Adrenal gland (tissue), 12 donors: ENCODE results near the gene STXBP3. TPM values are rescaled to one million over a fixed set of nuclear protein-coding genes. Genes with fewer than 3 reads are reported as not detected.
A peak's percentile ranks its signal among the peaks of the same experiment; 100 is the strongest.

Experiments
- DNase-seq, 7 donors: peaks; one replicate each; pipeline ENCODE4 v3.0.0-alpha.2; 2019 to 2020
- H3K27ac ChIP-seq, 5 donors: fragments of 200-600 bp; sonication (generic) in 4 of 5; 1 replicate in 3 of 5; 2 replicates in 2 of 5; pipeline versions ENCODE4 v1.5.1 to v1.8.0; 2016 to 2020; ENCODE audit warnings: mild to moderate bottlenecking in 1 of 5
- H3K27me3 ChIP-seq: fragments of 200-600 bp; 2 replicates; pipeline ENCODE4 v1.8.0; 2021
- H3K36me3 ChIP-seq, 2 donors: fragments of 200-600 bp; replicated peaks in 1 of 2; 1 replicate in 1 of 2; 2 replicates in 1 of 2; pipeline versions ENCODE4 v1.5.1 to v1.8.0; 2018 to 2022
- H3K4me1 ChIP-seq, 2 donors: fragments of 200-600 bp; replicated peaks in 1 of 2; 1 replicate in 1 of 2; 2 replicates in 1 of 2; pipeline versions ENCODE4 v1.5.1 to v1.8.0; 2018 to 2021
- H3K4me3 ChIP-seq, 4 donors: fragments of 200-600 bp; sonication (generic) in 3 of 4; one replicate each; pipeline ENCODE4 v1.5.1; 2016 to 2018
- H3K9me3 ChIP-seq, 3 donors: fragments of 200-600 bp; sonication (generic) in 1 of 3; replicated peaks in 1 of 3; 1 replicate in 2 of 3; 2 replicates in 1 of 3; pipeline versions ENCODE4 v1.5.1 to v1.8.0; 2016 to 2021
- CTCF ChIP-seq, 6 experiments: fragments of 450-650 bp in 4 of 6; fragments of 200-600 bp in 2 of 6; sonication (generic) in 1 of 6; IDR thresholded peaks; 1 replicate in 5 of 6; 2 replicates in 1 of 6; pipeline versions ENCODE4 v1.5.1 to v1.8.0; 2016 to 2021; ENCODE audit warnings: antibody characterized with exemption in 6 of 6, mild to moderate bottlenecking in 2 of 6, moderate library complexity in 1 of 6
- POLR2A ChIP-seq, 2 donors: fragments of 450-650 bp; IDR thresholded peaks; one replicate each; pipeline ENCODE4 v1.6.1; 2017; ENCODE audit warnings: antibody characterized with exemption in 2 of 2, mild to moderate bottlenecking in 2 of 2, moderate library complexity in 1 of 2
- WGBS, 4 donors: extraction: QIAGEN DNeasy Blood & Tissue Kit in 2 of 4; methylation state at CpG; one replicate each; pipeline versions ENCODE4 v1.1.5 to v1.1.7; 2013 to 2017; 5-methylcytosine and 5-hydroxymethylcytosine counted together
- intact Hi-C, 2 donors: fragments of 100-400 bp; cut with DNase I; formaldehyde crosslinking; loops; one replicate each; pipeline versions ENCODE4 v1.14.1 to v1.15.0; 2022 to 2023
- polyA plus RNA-seq, 3 donors: library from polyadenylated mRNA; stranded (reverse); fragments of 200-250 nt in 2 of 3; fragments of 350-450 nt in 1 of 3; fragmentation: Illumina TruSeq in 1 of 3; extraction: RNeasy Lipid Tissue Mini Kit (QIAGEN cat#74804) in 1 of 3; gene quantifications; one replicate each; pipeline ENCODE4 v1.2.3, GENCODE V29; 2013 to 2014
- total RNA-seq, 9 donors: library from RNA; depleted of rRNA in 4 of 9; stranded (reverse); fragments of >200 nt in 4 of 9; fragments of 120-200 nt in 1 of 9; fragmentation: NEBNext Ultra II Directional in 1 of 9; extraction: Animal tissue kit (Norgen Biotek cat#: 25700) in 1 of 9; gene quantifications; one replicate each; pipeline versions ENCODE4 v1.1.0 to v1.2.4, GENCODE V29; 2013 to 2023
- donor health status: healthy with polysubstance abuse.
- donor health status: Bipolar disorder and iron deficiency.
- donor health status: DM: yes; HTN: yes; CAD: no.
- donor health status: DM: no; HTN: no; CAD: no.
- donor health status: DM: no; HTN: no; CAD: no.
- donor health status: DM: yes; HTN: yes; CAD: no.

The STXBP3 gene
- total and polyA plus RNA-seq, 12 donors: 35.1 to 63.2 (median 43.8) TPM

- peaks cover 7 to 20% of the 10 kb centered on the region in 2 donors for H3K4me1 ChIP-seq
- TF ChIP-seq CTCF (IDR thresholded peaks at IDR 0.05) (no peak), POLR2A (IDR thresholded peaks at IDR 0.05) (peak; percentile 68 to 78)
- WGBS, 4 donors: 0 to 1% (median 0%) methylated on average over 15 of the region's 15 CpGs
- no peaks in the 10 kb centered on the region for H3K27me3 ChIP-seq
- no peaks in the 10 kb centered on the region for H3K9me3 ChIP-seq
- H3K4me3 ChIP-seq: peak overlapping the region in 3 of 4 donors; percentile 66 to 78 (median 68)
- H3K27ac ChIP-seq: peak overlapping the region; percentile 71 to 99 (median 96)
- intact Hi-C loops: no loop called here
- peak; percentile 74 to 94 (median 90) for DNase-seq
- H3K36me3 ChIP-seq: no peaks in the 10 kb centered on the region
Measured at GRCh38 chr1:108747171-108747850, 837 bp downstream of the STXBP3 start.

GRCh38 chr1:108747898-108748297 lies 1.4 kb downstream of the STXBP3 start:
- intact Hi-C loops: no loop called here
- TF ChIP-seq CTCF (IDR thresholded peaks at IDR 0.05): no peak
- TF ChIP-seq POLR2A (IDR thresholded peaks at IDR 0.05): no peak
- H3K4me1 ChIP-seq: peaks cover 7 to 20% of the 10 kb centered on the region in 2 donors
- no peak overlapping the region for H3K4me3 ChIP-seq
- peak overlapping the region in 1 of 5 donors; percentile 96 for H3K27ac ChIP-seq
- H3K9me3 ChIP-seq: no peaks in the 10 kb centered on the region
- H3K36me3 ChIP-seq: no peaks in the 10 kb centered on the region
- no peak for DNase-seq
- WGBS, 4 donors: 67 to 78% (median 77%) methylated on average over 3 of the region's 3 CpGs
- no peaks in the 10 kb centered on the region for H3K27me3 ChIP-seq

GRCh38 chr1:108749081-108749480 lies 2.6 kb downstream of the STXBP3 start:
- 90 to 95% (median 92%) methylated on average over 4 of the region's 4 CpGs for WGBS, 4 donors
- Histone ChIP-seq H3K36me3 (no peaks in the 10 kb centered on the region), H3K4me1 (peaks cover 7 to 20% of the 10 kb centered on the region in 2 donors), H3K27ac (no peak overlapping the region), H3K4me3 (no peak overlapping the region), H3K9me3 (no peaks in the 10 kb centered on the region), H3K27me3 (no peaks in the 10 kb centered on the region)
- TF ChIP-seq POLR2A (IDR thresholded peaks at IDR 0.05) (no peak), CTCF (IDR thresholded peaks at IDR 0.05) (no peak)
- intact Hi-C loops: no loop called here
- DNase-seq: no peak

- WGBS, 4 donors: 73 to 87% (median 78%) methylated on average over 1 of the region's 1 CpG
- H3K4me3 ChIP-seq: no peak overlapping the region
- no peaks in the 10 kb centered on the region for H3K27me3 ChIP-seq
- H3K36me3 ChIP-seq: no peaks in the 10 kb centered on the region
- no peak for DNase-seq
- H3K27ac ChIP-seq: no peak overlapping the region
- H3K4me1 ChIP-seq: peaks cover 7 to 20% of the 10 kb centered on the region in 2 donors
- H3K9me3 ChIP-seq: no peaks in the 10 kb centered on the region
- intact Hi-C loops: no loop called here
- TF ChIP-seq POLR2A (IDR thresholded peaks at IDR 0.05): no peak
- no peak for TF ChIP-seq CTCF (IDR thresholded peaks at IDR 0.05)
Measured at GRCh38 chr1:108750476-108751181, 4.2 kb downstream of the STXBP3 start.
